Keratinocyte (primary cell): Measurements from ENCODE around the gene FABP1. TPM values are rescaled to one million over a fixed set of nuclear protein-coding genes. Genes with fewer than 3 reads are reported as not detected.
A peak's percentile ranks its signal among the peaks of the same experiment; 100 is the strongest.

Experiments
- DNase-seq: peaks from one replicate; pipeline ENCODE4 v3.0.0-alpha.2; 2011; ENCODE audit warnings: low read depth, missing footprints, low spot score
- FAIRE-seq: peaks from 2 replicates; lab custom pipeline; 2011; peaks lifted over from hg19 to GRCh38; lab: Jason Lieb, UNC
- H2AFZ ChIP-seq: 2 replicates; pipeline ENCODE4 v1.6.0; 2012; ENCODE audit warnings: low read length, control low read depth, inconsistent platforms; ENCODE audit not compliant: control insufficient read depth
- H3K27ac ChIP-seq: 2 replicates; pipeline ENCODE4 v1.5.1; 2011; ENCODE audit warnings: low read length; ENCODE audit not compliant: control insufficient read depth, insufficient read depth
- H3K27me3 ChIP-seq: 3 replicates; pipeline ENCODE4 v1.6.0; 2011; ENCODE audit warnings: low read length; ENCODE audit not compliant: control insufficient read depth, insufficient read depth; ENCODE audit errors: extremely low read depth
- H3K36me3 ChIP-seq, 2 experiments: 2 replicates in 1 of 2; 3 replicates in 1 of 2; pipeline ENCODE4 v1.5.1; 2011; ENCODE audit warnings: low read length in 2 of 2, mild to moderate bottlenecking in 1 of 2; ENCODE audit not compliant: control insufficient read depth in 2 of 2, insufficient read depth in 2 of 2; ENCODE audit errors: extremely low read depth in 1 of 2
- H3K4me1 ChIP-seq: 3 replicates; pipeline ENCODE4 v1.5.1; 2011; ENCODE audit warnings: low read length; ENCODE audit not compliant: control insufficient read depth, insufficient read depth; ENCODE audit errors: extremely low read depth
- H3K4me2 ChIP-seq: 3 replicates; pipeline ENCODE4 v1.6.0; 2011; ENCODE audit warnings: low read depth, low read length; ENCODE audit not compliant: control insufficient read depth, insufficient read depth; ENCODE audit errors: extremely low read depth
- H3K4me3 ChIP-seq, 3 experiments: fragments of 200-600 bp in 1 of 3; sonication (generic) in 1 of 3; 2 replicates in 2 of 3; 3 replicates in 1 of 3; pipeline ENCODE4 v1.5.1; 2011 to 2016; ENCODE audit warnings: low read length in 3 of 3, mild to moderate bottlenecking in 3 of 3, control low read depth in 2 of 3, inconsistent platforms in 1 of 3, low read depth in 1 of 3, mixed read lengths in 1 of 3, mixed run types in 1 of 3, moderate library complexity in 1 of 3; ENCODE audit not compliant: control insufficient read depth in 2 of 3, insufficient read depth in 2 of 3; ENCODE audit errors: extremely low read depth in 1 of 3
- H3K79me2 ChIP-seq: 2 replicates; pipeline ENCODE4 v1.6.0; 2012; ENCODE audit warnings: low read length; ENCODE audit not compliant: control insufficient read depth, insufficient read depth
- H3K9ac ChIP-seq: 3 replicates; pipeline ENCODE4 v1.6.0; 2011; ENCODE audit warnings: low read length; ENCODE audit not compliant: control insufficient read depth, insufficient read depth; ENCODE audit errors: extremely low read depth
- H3K9me1 ChIP-seq: 3 replicates; pipeline ENCODE4 v1.6.0; 2011; ENCODE audit warnings: low read length; ENCODE audit not compliant: control insufficient read depth, insufficient read depth; ENCODE audit errors: extremely low read depth
- H3K9me3 ChIP-seq: 2 replicates; pipeline ENCODE4 v1.5.1; 2012; ENCODE audit warnings: low read depth, low read length; ENCODE audit not compliant: control insufficient read depth
- H4K20me1 ChIP-seq: 3 replicates; pipeline ENCODE4 v1.6.0; 2011; ENCODE audit warnings: low read length; ENCODE audit not compliant: control insufficient read depth, insufficient read depth; ENCODE audit errors: extremely low read depth
- EZH2 ChIP-seq: IDR thresholded peaks from one replicate; pipeline ENCODE4 v1.6.1; 2012; ENCODE audit warnings: inconsistent platforms, mild to moderate bottlenecking, low read length, moderate library complexity
- dilution Hi-C: fragments of 300-500 bp; cut with MboI; formaldehyde crosslinking; loops from one replicate; pipeline ENCODE4 v1.7.0; 2020; ENCODE audit warnings: low sequenced_read_pairs; ENCODE audit not compliant: extremely low pct_ligation_motif_present
- polyA plus RNA-seq, 5 experiments: library from polyadenylated mRNA; depleted of rRNA in 3 of 5; stranded (reverse) in 3 of 5; stranded (forward) in 1 of 5; unstranded in 1 of 5; fragments of >200 nt; gene quantifications; 1 replicate in 1 of 5; 2 replicates in 3 of 5; 3 replicates in 1 of 5; pipeline versions ENCODE4 v1.2.1 to v1.2.3, GENCODE V29; 2011 to 2012; ENCODE audit warnings: missing spikeins in 2 of 5, low read depth in 1 of 5, low replicate concordance in 1 of 5
- TF ChIP-seq, protein P1 (sequence below), 3 experiments: IDR thresholded peaks in 1 of 3; conservative IDR thresholded peaks in 1 of 3; optimal IDR thresholded peaks in 1 of 3; 2 replicates in 2 of 3; 3 replicates in 1 of 3; pipeline versions ENCODE3 to v1.5.1; 2011; ENCODE audit warnings: low read length in 3 of 3, mild to moderate bottlenecking in 3 of 3, moderate library complexity in 2 of 3, control low read depth in 1 of 3, inconsistent platforms in 1 of 3; ENCODE audit not compliant: insufficient read depth in 2 of 3; ENCODE audit errors: extremely low read depth in 1 of 3

FABP1 gene
- polyA plus RNA-seq, 1 donor (not counting 4 experiments of a cell fraction or from before 2014, with no cell fraction given) = not detected

DNA sequence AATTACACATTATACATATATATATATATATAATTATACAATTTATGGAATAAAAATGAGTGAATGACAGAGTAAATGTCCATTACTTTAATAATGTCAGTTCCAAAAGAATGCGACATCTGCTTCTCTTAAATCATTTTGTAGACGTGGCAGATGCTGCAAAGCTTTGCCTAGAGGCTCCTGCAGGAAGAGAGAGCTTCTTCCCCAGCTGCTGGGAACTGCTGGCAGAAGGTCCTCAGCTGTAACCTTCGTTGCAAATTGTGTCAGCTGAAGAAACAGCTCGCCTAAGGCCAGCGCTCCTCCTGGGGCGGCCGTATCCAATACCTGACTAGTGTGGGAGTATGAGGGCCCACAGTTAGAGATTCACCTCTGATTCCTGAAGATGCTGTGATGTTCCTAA, 32.7 kb upstream of the FABP1 start:
- dilution Hi-C loops = no loop called here

DNA sequence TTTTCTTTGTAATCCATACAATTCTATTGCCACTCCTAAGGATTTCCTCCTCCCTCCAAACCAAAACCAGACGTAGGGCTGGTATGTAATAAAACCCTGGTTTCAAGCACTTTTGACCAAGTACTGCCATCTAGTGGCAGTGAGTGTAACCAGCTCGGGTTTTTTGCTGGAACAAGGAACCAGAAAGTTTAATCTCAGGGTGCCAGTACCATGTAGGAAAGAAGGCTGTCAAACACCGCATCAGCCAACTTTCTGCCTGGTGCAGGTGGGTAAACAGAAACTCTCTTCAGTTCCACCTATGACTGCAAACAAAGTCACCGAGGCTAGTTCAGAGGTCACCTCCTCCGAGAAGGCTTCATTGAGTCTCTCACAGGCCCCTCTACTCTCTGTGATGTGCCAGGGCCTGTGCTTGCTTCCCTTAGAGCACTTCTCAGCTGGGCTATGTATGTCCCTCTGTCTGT, 32.1 kb upstream of the FABP1 start:
- no peak overlapping the region for H3K9ac ChIP-seq
- no peaks in the 10 kb centered on the region for H3K9me3 ChIP-seq
- DNase-seq (no peak), FAIRE-seq (peak; percentile 67)
- H4K20me1 ChIP-seq = no peaks in the 10 kb centered on the region
- no peaks in the 10 kb centered on the region for H3K27me3 ChIP-seq
- H2AFZ ChIP-seq = no peak overlapping the region
- no peak for TF ChIP-seq EZH2
- TF ChIP-seq, protein P1, sequence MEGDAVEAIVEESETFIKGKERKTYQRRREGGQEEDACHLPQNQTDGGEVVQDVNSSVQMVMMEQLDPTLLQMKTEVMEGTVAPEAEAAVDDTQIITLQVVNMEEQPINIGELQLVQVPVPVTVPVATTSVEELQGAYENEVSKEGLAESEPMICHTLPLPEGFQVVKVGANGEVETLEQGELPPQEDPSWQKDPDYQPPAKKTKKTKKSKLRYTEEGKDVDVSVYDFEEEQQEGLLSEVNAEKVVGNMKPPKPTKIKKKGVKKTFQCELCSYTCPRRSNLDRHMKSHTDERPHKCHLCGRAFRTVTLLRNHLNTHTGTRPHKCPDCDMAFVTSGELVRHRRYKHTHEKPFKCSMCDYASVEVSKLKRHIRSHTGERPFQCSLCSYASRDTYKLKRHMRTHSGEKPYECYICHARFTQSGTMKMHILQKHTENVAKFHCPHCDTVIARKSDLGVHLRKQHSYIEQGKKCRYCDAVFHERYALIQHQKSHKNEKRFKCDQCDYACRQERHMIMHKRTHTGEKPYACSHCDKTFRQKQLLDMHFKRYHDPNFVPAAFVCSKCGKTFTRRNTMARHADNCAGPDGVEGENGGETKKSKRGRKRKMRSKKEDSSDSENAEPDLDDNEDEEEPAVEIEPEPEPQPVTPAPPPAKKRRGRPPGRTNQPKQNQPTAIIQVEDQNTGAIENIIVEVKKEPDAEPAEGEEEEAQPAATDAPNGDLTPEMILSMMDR (optimal IDR thresholded peaks at IDR 0.05 in 1 of 3, IDR thresholded peaks at IDR 0.05 in 1 of 3, conservative IDR thresholded peaks at IDR 0.05 in 1 of 3; ENCODE audit: extremely low read depth in 1 of 3, insufficient read depth in 2 of 3, low read length in 3 of 3) = peak; percentile 71 to 85 (median 71)
- no peak overlapping the region for H3K4me2 ChIP-seq
- H3K27ac ChIP-seq = no peak overlapping the region
- H3K4me3 ChIP-seq = no peak overlapping the region
- dilution Hi-C loops = no loop called here
- peaks cover 13% of the 10 kb centered on the region for H3K4me1 ChIP-seq
- H3K79me2 ChIP-seq = no peaks in the 10 kb centered on the region
- no peaks in the 10 kb centered on the region for H3K36me3 ChIP-seq
- no peaks in the 10 kb centered on the region for H3K9me1 ChIP-seq

More for the DNA sequence above, 32.7 kb upstream of the FABP1 start:
- no peak overlapping the region for H3K4me2 ChIP-seq
- TF ChIP-seq EZH2 = no peak
- TF ChIP-seq, protein P1 (optimal IDR thresholded peaks at IDR 0.05 in 1 of 3, IDR thresholded peaks at IDR 0.05 in 1 of 3, conservative IDR thresholded peaks at IDR 0.05 in 1 of 3; ENCODE audit: extremely low read depth in 1 of 3, insufficient read depth in 2 of 3, low read length in 3 of 3) = no peak
- no peaks in the 10 kb centered on the region for H4K20me1 ChIP-seq
- H3K27ac ChIP-seq = no peak overlapping the region
- H3K79me2 ChIP-seq = no peaks in the 10 kb centered on the region
- peaks cover 13% of the 10 kb centered on the region for H3K4me1 ChIP-seq
- no peaks in the 10 kb centered on the region for H3K27me3 ChIP-seq
- FAIRE-seq (no peak), DNase-seq (no peak)
- no peaks in the 10 kb centered on the region for H3K9me1 ChIP-seq
- no peak overlapping the region for H3K9ac ChIP-seq
- no peak overlapping the region for H2AFZ ChIP-seq
- no peak overlapping the region for H3K4me3 ChIP-seq
- H3K36me3 ChIP-seq = no peaks in the 10 kb centered on the region
- no peaks in the 10 kb centered on the region for H3K9me3 ChIP-seq
